ENCODE measurements around the gene APBA3.

- TF ChIP-seq POLR2A (IDR thresholded peaks at IDR 0.05; ENCODE audit: extremely low read depth, insufficient read length) (no peak), CTCF (IDR thresholded peaks at IDR 0.05; ENCODE audit: low read depth, low read length) (no peak), MYC (IDR thresholded peaks at IDR 0.05; ENCODE audit: low read depth, low read length) (no peak)
Measured at GRCh38 chr19:3796358-3796757, 34.9 kb upstream of the APBA3 start.

Measured in NB4 (cell line).